GM21723 (cell line): ENCODE data around the gene ACTR1B.
"Not testable (repeated sequence)": the region's sequence is repeated elsewhere in the genome, so short reads cannot be mapped to it uniquely, and the experiment has no call there.

Experiments
- ATAC-seq: cut with Tn5 transposase; IDR thresholded peaks from one replicate; pipeline ENCODE4 v1.9.1; 2021; ENCODE audit warnings: mild to moderate bottlenecking, moderate library complexity; ENCODE audit not compliant: unreplicated experiment

Gene ACTR1B

GRCh38 chr2:97618939-97619827 lies 44.7 kb downstream of the ACTR1B start:
- ATAC-seq: not testable (repeated sequence)

GRCh38 chr2:97617911-97618310 lies 45.9 kb downstream of the ACTR1B start:
- no peak for ATAC-seq

DNA sequence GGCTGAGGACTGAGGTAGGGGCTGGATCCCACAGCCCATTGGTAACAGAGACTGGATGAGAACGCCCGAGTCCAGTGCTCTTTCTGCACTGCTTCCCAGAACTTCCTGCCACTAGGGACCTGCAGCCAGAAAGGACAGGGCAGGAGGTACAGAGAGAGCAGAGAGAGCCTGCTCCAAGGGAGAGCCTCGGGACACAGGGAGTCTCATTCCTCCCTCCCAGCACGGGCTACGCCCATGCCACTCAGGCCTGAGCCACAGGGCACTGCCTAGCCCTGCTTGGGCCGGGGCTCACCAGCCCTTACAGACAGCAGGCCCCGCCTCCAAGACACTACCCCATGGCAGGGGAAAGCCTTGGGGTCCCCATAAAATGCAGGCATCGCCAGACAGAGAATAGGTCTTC lies 48.1 kb downstream of the ACTR1B start:
- not testable (repeated sequence) for ATAC-seq

GRCh38 chr2:97611895-97612294 lies 51.9 kb downstream of the ACTR1B start:
- not testable (repeated sequence) for ATAC-seq

DNA sequence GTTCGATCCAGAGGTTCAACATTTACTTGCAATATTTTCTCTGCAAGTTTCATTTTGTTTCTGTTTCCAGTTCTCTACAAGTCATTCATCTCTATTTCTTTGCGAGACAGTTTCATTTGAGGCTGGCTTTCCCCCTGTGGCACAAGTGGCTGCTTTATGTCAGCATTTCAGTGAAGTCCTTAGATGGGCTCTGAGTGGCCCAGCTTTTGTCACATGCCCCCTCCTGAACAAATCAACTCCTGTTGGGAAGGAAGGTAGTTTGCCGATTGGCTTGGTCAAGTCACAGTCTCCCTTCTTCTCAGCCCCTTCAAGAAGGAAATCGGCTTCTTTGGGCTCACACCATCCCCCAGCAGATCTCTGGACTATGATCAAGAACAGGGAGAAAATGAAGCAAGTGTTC lies 55.1 kb downstream of the ACTR1B start:
- ATAC-seq: not testable (repeated sequence)
